ENCODE data around the gene ENOPH1. TPM values are rescaled to one million over a fixed set of nuclear protein-coding genes. Genes with fewer than 3 reads are reported as not detected.

The ENOPH1 gene
- total RNA-seq, 1 donor: 36.7 TPM

- no peak for TF ChIP-seq CTCF (IDR thresholded peaks at IDR 0.05; ENCODE audit: insufficient read depth, low read depth, low read length)
These were observed 20.8 kb downstream of the ENOPH1 start for GRCh38 chr4:82450966-82451755.

GRCh38 chr4:82452026-82452425 is 21.6 kb downstream of the ENOPH1 start:
- no peak overlapping the region for H3K4me3 ChIP-seq (ENCODE audit: low read depth, low read length)
- no peak for DNase-seq (ENCODE audit: low read depth)
- TF ChIP-seq CTCF (IDR thresholded peaks at IDR 0.05; ENCODE audit: insufficient read depth, low read depth, low read length): no peak

More at GRCh38 chr4:82450966-82451755, 20.8 kb downstream of the ENOPH1 start:
- H3K4me3 ChIP-seq (ENCODE audit: low read depth, low read length): no peak overlapping the region
- DNase-seq (ENCODE audit: low read depth): no peak

- no peak for DNase-seq (ENCODE audit: low read depth)
- TF ChIP-seq CTCF (IDR thresholded peaks at IDR 0.05; ENCODE audit: insufficient read depth, low read depth, low read length): no peak
- no peak overlapping the region for H3K4me3 ChIP-seq (ENCODE audit: low read depth, low read length)
These were observed 26.9 kb downstream of the ENOPH1 start for GRCh38 chr4:82457266-82457665.

- no peak for DNase-seq (ENCODE audit: low read depth)
- TF ChIP-seq CTCF (IDR thresholded peaks at IDR 0.05; ENCODE audit: insufficient read depth, low read depth, low read length): no peak
These were observed 28.3 kb downstream of the ENOPH1 start for GRCh38 chr4:82458729-82459128.

GRCh38 chr4:82461710-82462109 is 31.3 kb downstream of the ENOPH1 start:
- DNase-seq (ENCODE audit: low read depth): no peak
- TF ChIP-seq CTCF (IDR thresholded peaks at IDR 0.05; ENCODE audit: insufficient read depth, low read depth, low read length): no peak
- no peak overlapping the region for H3K4me3 ChIP-seq (ENCODE audit: low read depth, low read length)

More at GRCh38 chr4:82458729-82459128, 28.3 kb downstream of the ENOPH1 start:
- H3K4me3 ChIP-seq (ENCODE audit: low read depth, low read length): no peak overlapping the region

GRCh38 chr4:82462415-82462831 is 32.0 kb downstream of the ENOPH1 start:
- DNase-seq (ENCODE audit: low read depth): peak; percentile 92
- peak; percentile 67 for TF ChIP-seq CTCF (IDR thresholded peaks at IDR 0.05; ENCODE audit: insufficient read depth, low read depth, low read length)
- no peak overlapping the region for H3K4me3 ChIP-seq (ENCODE audit: low read depth, low read length)

Data from fibroblast of villous mesenchyme (primary cell).